HS-5 (cell line): ENCODE results near the gene KRT76.

Source experiments
- DNase-seq: peaks from one replicate; pipeline ENCODE4 v3.0.0-alpha.2; 2012; ENCODE audit warnings: low read depth

The KRT76 gene

GRCh38 chr12:52730383-52730782 lies 46.8 kb downstream of the KRT76 start:
- DNase-seq = no peak

- DNase-seq = no peak
Observed at GRCh38 chr12:52729147-52729546, 48.0 kb downstream of the KRT76 start.

- no peak for DNase-seq
Observed at GRCh38 chr12:52728374-52728773, 48.8 kb downstream of the KRT76 start.

GRCh38 chr12:52727037-52727436 lies 50.1 kb downstream of the KRT76 start:
- no peak for DNase-seq

GRCh38 chr12:52726451-52726850 lies 50.7 kb downstream of the KRT76 start:
- no peak for DNase-seq

GRCh38 chr12:52724384-52724783 lies 52.8 kb downstream of the KRT76 start:
- no peak for DNase-seq

GRCh38 chr12:52722680-52723079 lies 54.5 kb downstream of the KRT76 start:
- no peak for DNase-seq

GRCh38 chr12:52721838-52722470 lies 55.2 kb downstream of the KRT76 start:
- DNase-seq = no peak

GRCh38 chr12:52720365-52720886 lies 56.7 kb downstream of the KRT76 start:
- DNase-seq = no peak
